Measurements from ENCODE around the gene CACNA2D4. TPM values are rescaled to one million over a fixed set of nuclear protein-coding genes. Genes with fewer than 3 reads are reported as not detected.
"Not testable (repeated sequence)": the region's sequence is repeated elsewhere in the genome, so short reads cannot be mapped to it uniquely, and the experiment has no call there.

CACNA2D4 gene, protein sequence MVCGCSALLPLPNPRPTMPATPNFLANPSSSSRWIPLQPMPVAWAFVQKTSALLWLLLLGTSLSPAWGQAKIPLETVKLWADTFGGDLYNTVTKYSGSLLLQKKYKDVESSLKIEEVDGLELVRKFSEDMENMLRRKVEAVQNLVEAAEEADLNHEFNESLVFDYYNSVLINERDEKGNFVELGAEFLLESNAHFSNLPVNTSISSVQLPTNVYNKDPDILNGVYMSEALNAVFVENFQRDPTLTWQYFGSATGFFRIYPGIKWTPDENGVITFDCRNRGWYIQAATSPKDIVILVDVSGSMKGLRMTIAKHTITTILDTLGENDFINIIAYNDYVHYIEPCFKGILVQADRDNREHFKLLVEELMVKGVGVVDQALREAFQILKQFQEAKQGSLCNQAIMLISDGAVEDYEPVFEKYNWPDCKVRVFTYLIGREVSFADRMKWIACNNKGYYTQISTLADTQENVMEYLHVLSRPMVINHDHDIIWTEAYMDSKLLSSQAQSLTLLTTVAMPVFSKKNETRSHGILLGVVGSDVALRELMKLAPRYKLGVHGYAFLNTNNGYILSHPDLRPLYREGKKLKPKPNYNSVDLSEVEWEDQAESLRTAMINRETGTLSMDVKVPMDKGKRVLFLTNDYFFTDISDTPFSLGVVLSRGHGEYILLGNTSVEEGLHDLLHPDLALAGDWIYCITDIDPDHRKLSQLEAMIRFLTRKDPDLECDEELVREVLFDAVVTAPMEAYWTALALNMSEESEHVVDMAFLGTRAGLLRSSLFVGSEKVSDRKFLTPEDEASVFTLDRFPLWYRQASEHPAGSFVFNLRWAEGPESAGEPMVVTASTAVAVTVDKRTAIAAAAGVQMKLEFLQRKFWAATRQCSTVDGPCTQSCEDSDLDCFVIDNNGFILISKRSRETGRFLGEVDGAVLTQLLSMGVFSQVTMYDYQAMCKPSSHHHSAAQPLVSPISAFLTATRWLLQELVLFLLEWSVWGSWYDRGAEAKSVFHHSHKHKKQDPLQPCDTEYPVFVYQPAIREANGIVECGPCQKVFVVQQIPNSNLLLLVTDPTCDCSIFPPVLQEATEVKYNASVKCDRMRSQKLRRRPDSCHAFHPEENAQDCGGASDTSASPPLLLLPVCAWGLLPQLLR
- total RNA-seq (2014; rRNA removed; shearing (Covaris generic)) = not detected in 2 replicates

DNA sequence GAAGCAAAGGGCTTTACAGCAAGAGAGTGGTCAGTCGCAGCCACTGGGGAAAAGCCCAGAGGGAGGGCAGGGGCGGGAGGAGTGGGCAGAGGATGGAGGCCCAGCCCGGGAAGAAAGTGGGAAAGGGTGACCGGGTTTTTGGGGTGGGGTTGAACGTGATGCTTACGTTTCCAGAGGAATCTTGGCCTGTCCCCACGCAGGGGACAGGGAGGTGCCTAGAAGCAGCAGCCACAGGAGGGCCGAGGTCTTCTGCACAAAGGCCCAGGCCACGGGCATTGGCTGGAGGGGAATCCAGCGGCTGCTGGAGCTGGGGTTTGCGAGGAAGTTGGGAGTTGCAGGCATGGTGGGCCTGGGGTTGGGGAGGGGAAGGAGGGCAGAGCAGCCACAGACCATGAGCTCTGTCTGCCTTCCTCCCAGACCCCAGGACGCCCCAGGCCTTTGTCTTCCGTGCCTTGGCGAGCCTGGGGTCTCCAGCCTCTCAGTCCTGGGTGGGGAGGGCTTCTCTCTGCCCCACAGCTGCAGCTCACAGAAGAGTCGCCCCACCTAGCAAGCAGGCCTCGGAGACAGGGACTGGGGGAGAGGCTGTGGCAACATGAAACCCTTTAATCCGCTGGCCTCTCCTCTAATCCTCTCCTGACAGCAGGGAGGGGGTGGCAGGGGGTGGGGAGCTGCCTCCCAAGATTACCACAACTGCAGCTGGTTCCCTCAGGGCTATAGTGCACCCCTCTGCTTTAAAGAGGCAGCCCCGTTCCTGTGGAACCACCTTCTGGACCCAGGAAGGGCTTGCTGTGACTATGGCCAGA is at the start of gene CACNA2D4:
Gene CACNA2D4, minus strand, starts transcription at position 572 of the 803 bp plus-strand sequence. Its CDS starts 179 bp downstream, at position 393.
- no peak for DNase-seq (ENCODE audit: low spot score)

DNA sequence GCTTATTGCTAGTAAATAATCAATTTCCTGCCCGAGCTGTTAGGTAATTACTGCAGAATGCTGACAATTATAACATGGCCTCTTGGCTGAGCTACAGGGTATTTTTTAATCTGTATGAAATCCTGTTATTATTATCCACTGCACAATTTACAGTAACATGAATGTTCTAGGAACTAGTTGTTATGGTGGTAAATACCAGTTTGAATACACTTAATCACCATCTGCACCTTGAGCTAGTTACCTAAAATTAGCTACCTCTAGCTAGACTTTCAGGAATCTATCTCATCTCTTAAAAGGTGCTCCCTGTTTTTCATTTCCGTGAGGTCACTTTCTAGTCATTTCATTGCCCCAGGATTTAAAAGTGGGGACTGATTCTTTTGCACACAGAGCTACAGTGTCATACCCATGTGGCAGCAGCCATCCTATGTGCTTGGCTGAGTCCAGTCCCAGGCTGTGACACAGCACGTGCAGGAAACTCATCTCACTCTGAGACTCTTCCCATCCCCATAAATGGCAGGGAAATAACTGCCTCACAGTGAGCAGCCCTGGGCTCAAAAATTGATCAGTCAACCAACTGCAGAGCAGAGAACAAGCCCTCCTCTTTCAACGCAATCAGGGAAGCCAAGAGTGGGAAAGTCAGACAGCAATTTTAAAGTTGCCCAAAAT is 48.2 kb upstream of the CACNA2D4 start:
- no peak for DNase-seq (ENCODE audit: low spot score)

DNA sequence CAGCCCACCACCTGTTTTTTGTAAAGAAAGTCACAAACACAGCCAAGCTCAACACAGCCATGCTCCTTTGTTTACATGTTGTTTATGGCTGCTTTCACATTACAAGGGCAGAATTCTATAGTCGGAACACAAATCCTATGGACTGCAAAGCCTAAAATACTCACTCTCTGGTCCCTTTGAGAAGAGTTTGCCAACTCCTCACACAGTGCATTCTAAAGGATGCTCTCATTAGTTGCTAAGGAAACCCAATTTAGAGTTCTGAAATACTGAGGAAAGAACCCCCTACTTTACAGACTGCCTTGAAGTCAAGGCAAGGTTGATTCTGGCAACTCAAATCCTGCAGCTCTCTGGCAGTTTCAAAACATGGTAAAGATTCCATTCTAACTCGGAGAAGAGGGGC is 47.5 kb upstream of the CACNA2D4 start:
- DNase-seq (ENCODE audit: low spot score) = no peak

DNA sequence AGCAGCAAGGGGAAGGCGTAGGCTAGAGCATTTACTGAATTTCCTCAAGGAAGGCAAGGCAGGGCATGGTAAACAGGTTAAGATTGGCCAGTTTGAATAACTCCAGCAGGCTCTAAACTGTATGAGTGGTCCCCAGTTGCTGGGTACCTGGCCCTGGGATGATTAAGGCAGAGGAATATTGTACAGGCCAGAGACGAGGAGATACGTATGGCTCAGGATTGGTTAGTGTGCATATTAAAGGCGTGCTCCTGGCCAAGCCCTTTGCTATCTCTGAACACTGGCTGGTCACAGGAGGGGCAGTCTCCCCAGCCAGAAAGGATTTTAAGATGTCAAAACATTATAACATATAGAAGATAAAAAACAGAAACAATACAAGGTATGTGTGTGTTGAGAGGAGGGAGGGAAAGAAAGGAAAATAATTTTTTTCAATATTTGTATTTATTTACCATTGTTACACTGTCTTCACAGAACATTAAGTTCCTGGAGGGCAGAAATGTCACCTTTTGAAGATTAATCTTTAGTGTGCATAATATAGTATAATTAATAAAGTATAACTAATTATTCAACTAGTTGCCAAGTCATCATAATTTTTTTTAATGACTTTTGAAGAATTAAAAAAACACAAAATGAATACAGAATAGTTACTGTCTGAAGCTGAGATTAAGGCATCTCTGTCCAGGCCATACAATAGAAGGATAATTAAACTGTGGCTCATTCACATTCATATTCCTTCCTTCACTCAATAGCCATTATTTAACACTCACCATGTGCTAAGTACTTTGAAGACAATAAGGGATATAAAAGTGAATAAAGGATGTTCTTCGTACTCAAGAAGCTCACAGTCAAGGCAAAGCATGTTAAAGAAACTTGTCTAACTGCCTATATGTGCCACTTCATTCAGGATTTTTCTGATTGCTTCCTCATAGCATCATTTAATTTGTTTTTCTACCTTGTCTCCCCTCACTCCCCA is 43.9 kb upstream of the CACNA2D4 start:
- DNase-seq (ENCODE audit: low spot score) = no peak

DNA sequence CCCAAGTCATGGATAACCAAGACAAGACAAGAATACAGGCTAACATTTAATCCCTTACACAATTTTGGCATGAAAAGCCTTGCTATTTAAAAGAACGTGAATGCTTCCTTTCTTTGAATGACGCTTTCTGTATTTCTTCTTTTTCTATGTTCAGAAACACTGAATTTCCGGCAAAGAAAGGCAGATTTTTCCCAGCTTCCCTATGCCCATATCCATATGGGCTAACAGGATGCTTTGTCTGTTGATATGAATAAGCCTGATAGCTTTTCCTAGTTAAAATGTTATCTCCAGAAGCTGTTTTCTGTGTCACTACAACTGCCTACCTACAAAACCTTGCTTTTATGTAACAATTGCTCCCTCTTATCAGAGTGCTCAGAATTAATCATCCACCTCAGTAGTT is 38.3 kb upstream of the CACNA2D4 start:
- no peak for DNase-seq (ENCODE audit: low spot score)

DNA sequence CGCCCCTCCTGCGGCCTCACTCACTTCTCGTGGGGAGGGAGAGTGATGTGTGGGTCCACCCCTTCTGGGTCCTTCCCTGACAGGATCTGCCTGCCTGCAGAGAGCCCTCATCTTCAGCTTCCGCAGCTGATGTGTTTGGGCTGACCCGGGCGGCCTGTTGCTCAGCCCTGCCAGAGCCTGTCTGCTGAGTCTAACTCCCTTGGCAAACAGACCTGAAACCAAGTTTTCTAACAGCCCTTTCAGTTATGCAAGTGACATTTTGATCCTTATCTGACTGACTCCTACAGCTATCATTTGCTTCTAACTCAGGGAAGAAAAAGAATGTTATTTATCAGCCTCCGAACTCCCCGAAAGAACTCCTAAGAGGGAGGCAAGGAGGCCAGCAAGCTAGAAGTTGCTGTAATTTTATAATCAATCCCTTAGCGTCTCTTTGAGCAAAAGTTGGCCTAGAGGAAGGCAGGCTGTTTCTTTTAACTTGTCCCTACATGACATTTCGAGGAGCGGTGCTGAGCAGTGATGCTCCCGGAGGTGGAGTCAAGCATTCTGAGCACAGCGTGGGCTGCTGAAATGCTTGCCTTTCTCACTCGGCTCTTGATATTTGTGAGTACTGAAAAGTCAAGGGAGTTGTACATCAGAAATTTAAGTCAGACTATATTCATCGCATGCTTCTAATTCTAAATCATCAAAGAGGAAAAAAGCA is 31.5 kb upstream of the CACNA2D4 start:
- DNase-seq (ENCODE audit: low spot score) = no peak

DNA sequence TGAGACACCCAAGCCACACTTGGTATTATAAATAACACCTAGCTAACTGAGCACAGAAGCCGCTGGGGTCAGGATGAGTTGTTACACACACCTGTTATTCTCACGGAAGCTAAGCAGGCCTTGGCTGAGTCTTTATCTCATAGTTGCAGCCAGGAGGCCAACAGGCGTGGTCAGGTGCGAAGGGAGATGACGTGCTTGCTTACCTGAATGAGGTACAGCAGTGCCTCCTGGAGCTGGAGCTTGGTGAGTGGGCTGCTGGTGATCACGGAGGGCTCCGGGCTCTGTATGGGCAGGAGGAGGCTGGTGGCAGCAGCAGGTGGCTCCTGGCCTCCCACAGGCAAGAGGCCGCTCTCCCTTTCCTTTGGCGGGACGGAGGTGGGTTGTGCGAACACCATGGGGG is 30.4 kb upstream of the CACNA2D4 start:
- no peak for DNase-seq (ENCODE audit: low spot score)

DNA sequence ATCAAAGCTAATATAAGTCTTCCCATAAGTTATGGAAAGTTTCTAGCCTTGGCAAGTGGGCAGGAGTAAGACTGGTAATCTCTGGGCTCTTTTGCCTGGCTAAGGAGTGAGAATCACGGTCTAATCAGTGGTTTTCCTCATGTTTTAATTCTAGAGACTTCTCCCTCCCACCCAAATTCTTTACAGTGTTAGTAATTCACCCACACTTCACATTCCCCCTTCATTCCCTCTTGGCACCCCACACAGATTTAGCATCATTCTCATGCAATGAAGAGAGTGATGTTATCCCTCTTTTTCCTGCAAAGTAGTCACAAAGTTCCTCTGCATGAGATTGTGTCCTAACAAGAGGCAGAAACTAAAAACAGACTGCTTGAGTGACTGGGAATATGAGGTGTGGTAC is 28.6 kb upstream of the CACNA2D4 start:
- no peak for DNase-seq (ENCODE audit: low spot score)

DNA sequence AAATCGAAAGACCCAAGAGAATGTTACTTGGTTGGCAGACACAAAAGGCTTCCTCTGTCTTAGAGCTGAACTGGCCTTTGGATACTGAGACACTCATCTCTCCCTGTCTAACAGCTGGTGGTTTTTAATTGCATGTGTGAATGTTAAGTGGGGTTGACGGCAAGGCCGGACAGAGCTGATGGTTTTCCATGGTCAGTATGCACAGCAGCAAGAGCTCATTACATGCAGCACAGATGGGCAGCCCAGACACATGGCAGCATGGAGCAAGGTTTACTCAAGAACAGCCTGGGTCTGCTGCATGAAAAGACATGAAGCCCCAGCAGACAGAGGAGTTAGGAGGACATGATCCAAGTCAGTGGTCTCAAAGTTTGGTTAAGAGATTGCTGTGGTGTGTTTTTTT is 27.8 kb upstream of the CACNA2D4 start:
- DNase-seq (ENCODE audit: low spot score) = no peak

DNA sequence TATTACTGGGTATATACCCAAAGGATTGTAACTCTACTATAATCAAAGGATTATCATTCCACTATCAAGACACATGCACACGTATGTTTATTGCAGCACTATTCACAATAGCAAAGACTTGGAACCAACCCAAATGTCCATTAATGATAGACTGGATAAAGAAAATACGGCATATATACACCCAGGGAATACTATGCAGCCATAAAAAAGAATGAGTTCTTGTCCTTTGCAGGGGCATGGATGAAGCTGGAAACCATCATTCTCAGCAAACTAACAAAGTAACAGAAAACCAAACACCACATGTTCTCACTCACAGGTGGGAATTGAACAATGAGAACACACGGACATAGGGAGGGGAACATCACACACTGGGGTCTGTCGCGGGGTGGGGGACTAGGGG is 27.1 kb upstream of the CACNA2D4 start:
- DNase-seq (ENCODE audit: low spot score) = not testable (repeated sequence)

DNA sequence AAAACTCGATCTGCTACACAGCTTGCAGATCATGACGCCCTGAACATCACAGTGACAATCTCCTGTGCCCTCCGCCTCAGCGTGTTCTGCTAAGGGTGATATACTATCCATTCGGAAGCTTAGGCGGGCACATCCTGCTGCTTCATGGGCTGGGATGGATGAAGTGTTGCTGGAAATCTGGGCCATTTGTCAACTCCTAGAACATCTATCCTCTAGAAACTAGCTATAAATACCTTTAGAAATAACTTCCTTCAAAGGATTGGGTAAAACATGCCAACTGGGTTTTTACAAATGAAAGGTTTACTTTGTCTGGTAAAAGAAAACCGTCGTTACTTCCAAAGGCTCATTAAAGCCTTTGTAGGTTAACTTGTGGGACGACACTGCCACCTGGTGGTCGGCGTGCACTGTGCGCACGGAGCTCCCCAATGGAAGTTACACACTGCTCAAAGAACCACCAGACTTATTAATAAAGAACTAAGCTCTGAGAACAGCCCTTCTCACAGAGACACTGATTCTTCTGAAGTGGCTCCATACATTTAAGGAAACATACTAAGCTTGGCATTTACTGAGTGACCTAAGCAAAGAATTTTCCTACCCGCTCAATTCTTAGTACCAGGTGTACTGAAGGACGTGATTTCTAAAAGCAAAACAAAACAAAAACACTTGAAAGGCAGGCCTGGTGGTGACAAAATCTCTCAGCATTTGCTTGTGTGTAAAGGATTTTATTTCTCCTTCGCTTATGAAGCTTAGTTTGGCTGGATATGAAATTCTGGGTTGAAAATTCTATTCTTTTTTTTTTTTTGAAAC is 21.6 kb upstream of the CACNA2D4 start:
- peak; percentile 43 for DNase-seq (ENCODE audit: low spot score)

DNA sequence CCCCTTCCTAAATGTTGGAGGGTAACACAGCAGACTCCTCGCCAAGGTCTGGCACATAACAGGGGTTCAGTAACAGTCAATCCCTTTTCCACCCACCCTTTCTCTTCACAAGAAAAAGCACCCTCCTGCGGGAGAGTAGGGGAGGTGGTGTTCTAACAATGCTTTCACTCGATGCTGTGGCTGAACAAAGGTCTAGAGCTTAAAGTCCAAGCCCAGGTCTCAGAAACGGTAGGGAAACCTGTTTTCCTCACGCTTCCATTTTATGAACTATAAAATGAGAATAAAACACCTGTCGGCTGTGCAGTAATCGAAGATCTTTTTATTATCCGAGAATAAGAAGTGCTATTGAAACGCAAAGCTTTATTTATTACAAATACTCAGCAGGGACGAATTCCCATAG is 20.9 kb upstream of the CACNA2D4 start:
- DNase-seq (ENCODE audit: low spot score) = no peak

DNA sequence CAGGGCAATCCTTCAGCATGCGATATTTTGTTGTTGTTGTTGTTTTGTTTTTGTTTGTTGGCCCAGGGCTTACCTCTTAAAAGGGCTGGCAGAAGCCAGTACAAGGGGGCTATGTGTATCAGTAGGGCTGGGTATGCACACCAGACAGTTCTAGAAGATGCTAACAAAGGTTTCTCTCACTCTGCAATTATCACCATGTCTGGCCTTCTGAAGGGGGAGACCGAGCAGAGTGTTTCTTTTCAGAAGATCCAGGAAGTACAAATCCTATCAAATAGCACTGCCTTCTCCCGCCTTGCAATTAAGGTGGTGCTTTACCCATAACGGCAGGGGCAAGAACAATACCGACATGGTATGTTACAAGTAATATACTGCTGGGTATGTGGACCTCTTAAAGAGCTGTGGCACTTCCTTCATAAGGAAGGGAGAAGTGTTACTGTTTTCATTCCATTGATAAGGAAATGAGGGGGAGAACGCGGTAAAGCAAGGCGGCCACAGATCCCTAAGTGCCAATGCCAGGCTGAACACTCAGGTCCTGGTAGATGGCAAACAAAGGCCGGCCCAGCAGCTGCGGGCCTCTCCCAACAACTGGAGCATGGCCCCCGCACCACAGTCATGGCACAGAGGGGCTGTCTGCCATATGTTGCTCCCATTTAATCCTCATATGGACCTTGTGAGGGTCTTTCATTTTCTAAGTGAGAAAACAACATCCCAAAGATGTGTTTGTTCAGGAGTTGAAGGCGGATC is 19.2 kb upstream of the CACNA2D4 start:
- DNase-seq (ENCODE audit: low spot score) = no peak

DNA sequence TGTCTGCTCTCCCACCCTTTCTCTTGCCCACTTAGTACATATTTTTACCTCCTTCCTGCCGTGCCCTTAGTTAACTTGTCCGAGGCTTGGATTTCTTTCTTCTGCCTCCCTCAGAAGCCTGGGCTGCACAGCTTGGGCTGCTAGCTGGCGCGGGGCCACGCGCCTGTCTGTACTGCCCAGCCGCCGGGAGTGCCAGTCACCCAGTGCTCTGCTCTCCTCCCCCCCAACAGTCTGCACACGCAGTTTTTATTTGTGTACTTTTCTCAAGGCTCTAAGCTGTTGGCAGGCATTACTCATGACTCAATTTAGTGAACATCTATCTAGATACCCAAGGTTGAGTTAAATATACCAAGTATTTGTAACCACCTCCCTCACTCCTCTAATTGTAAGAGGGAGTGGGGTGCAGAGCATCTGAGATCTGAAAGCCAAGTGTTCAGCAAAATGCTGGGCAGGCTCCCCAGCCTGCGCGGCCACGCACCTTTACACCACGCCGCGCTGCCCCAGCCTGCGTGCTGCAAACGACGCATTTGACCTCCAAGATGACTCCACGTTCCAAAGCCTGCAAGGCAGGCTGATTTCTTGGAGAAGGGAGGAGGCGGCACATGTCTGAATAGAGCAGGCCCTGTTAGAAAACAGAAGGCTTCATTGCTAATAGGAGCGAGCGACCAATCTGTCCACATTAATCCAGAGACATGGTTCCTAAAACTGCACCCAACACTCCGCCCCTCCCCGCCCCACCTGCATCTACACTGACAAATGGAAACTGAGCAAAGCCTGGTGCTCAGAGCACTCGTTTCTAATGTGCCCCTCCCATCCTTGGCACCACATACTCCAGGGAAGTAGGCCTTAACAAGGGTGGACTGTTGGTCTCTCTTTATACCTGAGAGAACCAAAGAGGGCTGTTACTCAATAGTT is 18.2 kb upstream of the CACNA2D4 start:
- peak; percentile 54 for DNase-seq (ENCODE audit: low spot score)

DNA sequence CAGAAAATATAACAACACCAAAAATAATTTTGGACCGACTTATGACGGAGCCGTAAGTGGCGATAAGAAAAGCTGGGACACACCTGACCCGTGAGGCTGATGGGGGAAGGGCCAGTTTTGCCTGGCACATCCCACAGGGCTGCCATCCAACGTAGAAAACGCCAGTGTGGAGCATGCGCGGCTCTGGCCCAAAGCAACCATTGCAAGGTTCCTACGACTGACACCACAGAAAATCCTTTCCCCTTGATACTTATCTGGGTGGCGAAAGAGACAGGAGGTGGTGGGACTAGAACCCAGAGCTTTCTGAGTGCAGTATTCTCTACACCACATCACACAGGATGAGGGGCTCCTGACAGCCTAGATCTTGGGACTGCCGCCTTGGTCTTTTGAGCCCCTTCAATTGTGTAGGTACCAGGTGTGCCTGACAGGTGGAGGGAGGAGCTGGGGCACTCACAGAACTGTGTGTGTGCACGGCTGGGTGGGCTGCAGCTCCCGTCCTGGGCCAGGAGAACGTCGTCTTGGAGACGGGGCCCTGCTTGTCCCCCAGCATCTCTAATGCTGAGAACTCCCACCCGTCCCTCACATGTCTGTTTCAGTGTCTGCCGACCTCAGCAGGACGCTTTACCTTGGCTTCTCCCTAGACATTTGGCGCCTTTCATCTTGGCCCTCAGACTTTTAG is 17.4 kb upstream of the CACNA2D4 start:
- DNase-seq (ENCODE audit: low spot score) = no peak

DNA sequence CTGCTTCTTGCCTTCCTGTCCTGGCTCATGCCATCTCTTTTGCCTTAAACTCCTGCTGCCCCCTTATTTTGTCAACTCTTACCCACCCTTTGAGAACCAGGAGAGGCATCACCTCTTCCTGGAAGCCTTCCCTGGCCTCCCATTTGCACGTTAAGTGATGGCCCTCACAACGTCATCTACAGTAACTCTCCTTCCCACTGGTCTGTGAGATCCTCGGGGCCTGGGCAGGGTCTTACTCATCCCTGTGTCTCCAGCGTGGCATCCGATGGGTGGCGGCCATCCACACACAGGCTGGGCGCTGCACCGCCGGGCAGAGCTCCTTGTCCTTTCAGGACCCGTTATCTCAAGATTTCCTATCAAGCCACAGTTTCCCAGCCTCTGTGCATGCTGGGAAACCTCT is 16.8 kb upstream of the CACNA2D4 start:
- no peak for DNase-seq (ENCODE audit: low spot score)

Data from A172 (cell line).